Measurements from ENCODE around the gene CDC42EP5. TPM values are rescaled to one million over a fixed set of nuclear protein-coding genes. Genes with fewer than 3 reads are reported as not detected.

The CDC42EP5 gene
- total RNA-seq: 16.4 TPM

GRCh38 chr19:54473071-54473891 is at the start of gene CDC42EP5:
TSS of gene CDC42EP5 (minus strand) at chr19:54473296. CDS start at chr19:54465547, 7,749 bp downstream.

GRCh38 chr19:54502518-54503048 is 29.5 kb upstream of the CDC42EP5 start, which contains the start of gene LAIR2:
TSS of gene LAIR2 (plus strand) at chr19:54502831. CDS start at chr19:54502919, 88 bp downstream.

GRCh38 chr19:54463531-54464043 is 9.5 kb downstream of the CDC42EP5 start, which contains the start of gene LENG9:
TSS of gene LENG9 (minus strand) at chr19:54463778. CDS start at chr19:54463526, 252 bp downstream.

GRCh38 chr19:54448774-54449700 is 24.1 kb downstream of the CDC42EP5 start, which contains the start of gene LENG8:
TSS of gene LENG8 (plus strand) at chr19:54449199. CDS start at chr19:54451345, 2,146 bp downstream.

GRCh38 chr19:54415208-54415900 is 57.7 kb downstream of the CDC42EP5 start, which contains the start of gene TTYH1:
TSS of gene TTYH1 (plus strand) at chr19:54415464. CDS start at chr19:54415553, 89 bp downstream.

Other genes starting within 250 kb of the CDC42EP5 start
- gene LILRA6, start 230.5 kb downstream of the CDC42EP5 start, total RNA-seq: 0.66 TPM
- gene LILRB5, start 216.0 kb downstream of the CDC42EP5 start, total RNA-seq: 2.1 TPM
- 1.2 TPM for gene LILRB2, start 192.2 kb downstream of the CDC42EP5 start, total RNA-seq
- 0.93 TPM for gene LILRA5, start 160.1 kb downstream of the CDC42EP5 start, total RNA-seq
- gene LILRA4, start 134.1 kb downstream of the CDC42EP5 start, total RNA-seq: not detected
- gene LAIR1, start 108.4 kb downstream of the CDC42EP5 start, total RNA-seq: 5.1 TPM
- gene TTYH1, start 57.8 kb downstream of the CDC42EP5 start, total RNA-seq: 99.3 TPM
- 132 TPM for gene LENG8, start 24.1 kb downstream of the CDC42EP5 start, total RNA-seq
- gene LENG9, start 9.5 kb downstream of the CDC42EP5 start, total RNA-seq: 2.7 TPM
- gene LAIR2, start 29.5 kb upstream of the CDC42EP5 start, total RNA-seq: not detected
- not detected for gene LILRA2, start 100.5 kb upstream of the CDC42EP5 start, total RNA-seq
- gene LILRA1, start 120.3 kb upstream of the CDC42EP5 start, total RNA-seq: 0.22 TPM
- 0.71 TPM for gene LILRB1, start 157.2 kb upstream of the CDC42EP5 start, total RNA-seq
- gene LILRB4, start 189.7 kb upstream of the CDC42EP5 start, total RNA-seq: 0.71 TPM

Measured in camera-type eye (tissue), 1 donor.